ENCODE results near the gene DND1.

- TF ChIP-seq CTCF (IDR thresholded peaks at IDR 0.05) (no peak), POLR2A (IDR thresholded peaks at IDR 0.05) (no peak)
Observed at GRCh38 chr5:140630292-140631035, 42.9 kb downstream of the DND1 start.

All from right lobe of liver (tissue), 4 donors.